ENCODE data around the gene FXYD6.
A peak's percentile ranks its signal among the peaks of the same experiment; 100 is the strongest.

The FXYD6 gene

GRCh38 chr11:117827521-117828511 is 48.6 kb downstream of the FXYD6 start:
- H3K4me3 Mint-ChIP-seq, result peak overlapping the region; percentile 50
- peaks cover 56% of the 10 kb centered on the region for H3K4me1 Mint-ChIP-seq
- ATAC-seq, result peak; percentile 25
- H3K9me3 Mint-ChIP-seq, result no peaks in the 10 kb centered on the region
- peak overlapping the region; percentile 89 for H3K27ac Mint-ChIP-seq
- H3K27me3 Mint-ChIP-seq, result peaks cover 42% of the 10 kb centered on the region
- no peaks in the 10 kb centered on the region for H3K36me3 Mint-ChIP-seq

- H3K27ac Mint-ChIP-seq, result peak overlapping the region; percentile 26
- H3K4me3 Mint-ChIP-seq, result no peak overlapping the region
- peaks cover 63% of the 10 kb centered on the region for H3K4me1 Mint-ChIP-seq
Measured at GRCh38 chr11:117826832-117827231, 49.6 kb downstream of the FXYD6 start.

GRCh38 chr11:117826190-117826570 is 50.3 kb downstream of the FXYD6 start:
- H3K36me3 Mint-ChIP-seq, result no peaks in the 10 kb centered on the region
- H3K27me3 Mint-ChIP-seq, result peaks cover 41% of the 10 kb centered on the region
- no peak for ATAC-seq
- H3K4me3 Mint-ChIP-seq, result no peak overlapping the region
- no peaks in the 10 kb centered on the region for H3K9me3 Mint-ChIP-seq
- H3K4me1 Mint-ChIP-seq, result peaks cover 63% of the 10 kb centered on the region
- no peak overlapping the region for H3K27ac Mint-ChIP-seq

More at GRCh38 chr11:117826832-117827231, 49.6 kb downstream of the FXYD6 start:
- H3K27me3 Mint-ChIP-seq, result peaks cover 42% of the 10 kb centered on the region
- H3K36me3 Mint-ChIP-seq, result no peaks in the 10 kb centered on the region
- no peaks in the 10 kb centered on the region for H3K9me3 Mint-ChIP-seq
- ATAC-seq, result no peak

GRCh38 chr11:117825538-117826189 is 50.8 kb downstream of the FXYD6 start:
- ATAC-seq, result no peak
- H3K27me3 Mint-ChIP-seq, result peaks cover 36% of the 10 kb centered on the region
- no peak overlapping the region for H3K27ac Mint-ChIP-seq
- H3K36me3 Mint-ChIP-seq, result no peaks in the 10 kb centered on the region
- no peaks in the 10 kb centered on the region for H3K9me3 Mint-ChIP-seq
- peaks cover 58% of the 10 kb centered on the region for H3K4me1 Mint-ChIP-seq
- no peak overlapping the region for H3K4me3 Mint-ChIP-seq

- Mint-ChIP-seq H3K4me3 (no peak within 1 kb of the TSS), H3K27me3 (peaks cover 28% of the 10 kb centered on the region), H3K36me3 (no peaks in the 10 kb centered on the region), H3K4me1 (peaks cover 55% of the 10 kb centered on the region), H3K9me3 (no peaks in the 10 kb centered on the region), H3K27ac (peak within 1 kb of the TSS; percentile 65)
- no peak for ATAC-seq
Measured at GRCh38 chr11:117824571-117825537, 51.6 kb downstream of the FXYD6 start, which contains the start of gene FXYD2. FXYD2 (minus strand) TSS chr11:117824744; CDS start chr11:117824678, 66 bp downstream.

GRCh38 chr11:117823946-117824420 is 52.5 kb downstream of the FXYD6 start:
- H3K36me3 Mint-ChIP-seq, result no peaks in the 10 kb centered on the region
- no peaks in the 10 kb centered on the region for H3K9me3 Mint-ChIP-seq
- H3K4me3 Mint-ChIP-seq, result no peak overlapping the region
- ATAC-seq, result no peak
- peak overlapping the region; percentile 65 for H3K27ac Mint-ChIP-seq
- peaks cover 54% of the 10 kb centered on the region for H3K4me1 Mint-ChIP-seq
- peaks cover 28% of the 10 kb centered on the region for H3K27me3 Mint-ChIP-seq

- H3K4me3 Mint-ChIP-seq, result no peak overlapping the region
- no peaks in the 10 kb centered on the region for H3K36me3 Mint-ChIP-seq
- peaks cover 28% of the 10 kb centered on the region for H3K27me3 Mint-ChIP-seq
- no peaks in the 10 kb centered on the region for H3K9me3 Mint-ChIP-seq
- H3K4me1 Mint-ChIP-seq, result peaks cover 54% of the 10 kb centered on the region
- ATAC-seq, result peak; percentile 7
- no peak overlapping the region for H3K27ac Mint-ChIP-seq
Measured at GRCh38 chr11:117823294-117823945, 53.0 kb downstream of the FXYD6 start.

GRCh38 chr11:117822074-117823033 is 54.1 kb downstream of the FXYD6 start:
- no peak for ATAC-seq
- Mint-ChIP-seq H3K4me3 (no peak overlapping the region), H3K9me3 (no peaks in the 10 kb centered on the region), H3K36me3 (no peaks in the 10 kb centered on the region), H3K27ac (peak overlapping the region; percentile 34), H3K27me3 (peaks cover 28% of the 10 kb centered on the region), H3K4me1 (peaks cover 54% of the 10 kb centered on the region)

- Mint-ChIP-seq H3K36me3 (no peaks in the 10 kb centered on the region), H3K4me3 (no peak overlapping the region), H3K4me1 (peaks cover 57% of the 10 kb centered on the region), H3K27ac (peak overlapping the region; percentile 34), H3K9me3 (no peaks in the 10 kb centered on the region), H3K27me3 (peaks cover 20% of the 10 kb centered on the region)
- no peak for ATAC-seq
Measured at GRCh38 chr11:117821431-117821830, 55.0 kb downstream of the FXYD6 start.

- Mint-ChIP-seq H3K27ac (peak overlapping the region; percentile 97), H3K27me3 (peaks cover 16% of the 10 kb centered on the region), H3K36me3 (no peaks in the 10 kb centered on the region), H3K4me1 (peaks cover 66% of the 10 kb centered on the region), H3K4me3 (no peak overlapping the region), H3K9me3 (no peaks in the 10 kb centered on the region)
- no peak for ATAC-seq
Measured at GRCh38 chr11:117820516-117820915, 55.9 kb downstream of the FXYD6 start.

- peak overlapping the region; percentile 97 for H3K27ac Mint-ChIP-seq
- H3K36me3 Mint-ChIP-seq, result no peaks in the 10 kb centered on the region
- no peaks in the 10 kb centered on the region for H3K9me3 Mint-ChIP-seq
- H3K4me1 Mint-ChIP-seq, result peaks cover 70% of the 10 kb centered on the region
- H3K27me3 Mint-ChIP-seq, result peaks cover 12% of the 10 kb centered on the region
- H3K4me3 Mint-ChIP-seq, result no peak overlapping the region
- ATAC-seq, result no peak
Measured at GRCh38 chr11:117820071-117820470, 56.4 kb downstream of the FXYD6 start.

- peaks cover 75% of the 10 kb centered on the region for H3K4me1 Mint-ChIP-seq
- H3K4me3 Mint-ChIP-seq, result no peak overlapping the region
- H3K27ac Mint-ChIP-seq, result peak overlapping the region; percentile 97
- peaks cover 5% of the 10 kb centered on the region for H3K27me3 Mint-ChIP-seq
- H3K9me3 Mint-ChIP-seq, result no peaks in the 10 kb centered on the region
- ATAC-seq, result no peak
- H3K36me3 Mint-ChIP-seq, result no peaks in the 10 kb centered on the region
Measured at GRCh38 chr11:117819096-117820040, 57.1 kb downstream of the FXYD6 start.
